H9 (cell line): ENCODE results near the gene GRK3. TPM values are rescaled to one million over a fixed set of nuclear protein-coding genes. Genes with fewer than 3 reads are reported as not detected.
A peak's percentile ranks its signal among the peaks of the same experiment; 100 is the strongest.

Source experiments
- DNase-seq: peaks from one replicate; pipeline ENCODE4 v3.0.0-alpha.2; 2017
- H2AFZ ChIP-seq: one replicate; pipeline ENCODE4 v1.6.1; 2013; ENCODE audit warnings: mild to moderate bottlenecking, low read length, control low read depth, moderate library complexity
- H2AK5ac ChIP-seq: 2 replicates; pipeline ENCODE4 v1.6.1; 2013; ENCODE audit warnings: low read length, control low read depth, mixed read lengths; ENCODE audit not compliant: insufficient read length
- H2BK120ac ChIP-seq: one replicate; pipeline ENCODE4 v1.6.1; 2013; ENCODE audit warnings: low read depth, mild to moderate bottlenecking, low read length, control low read depth, inconsistent platforms; ENCODE audit not compliant: poor library complexity, severe bottlenecking
- H2BK12ac ChIP-seq: 2 replicates; pipeline ENCODE4 v1.6.1; 2013; ENCODE audit warnings: low read length, control low read depth, mixed read lengths, low read depth; ENCODE audit not compliant: insufficient read length
- H2BK15ac ChIP-seq: 2 replicates; pipeline ENCODE4 v1.6.1; 2013; ENCODE audit warnings: low read depth, low read length, control low read depth
- H2BK20ac ChIP-seq: one replicate; pipeline ENCODE4 v1.6.1; 2013; ENCODE audit warnings: low read depth, mild to moderate bottlenecking, low read length, control low read depth, inconsistent platforms; ENCODE audit not compliant: poor library complexity, severe bottlenecking
- H2BK5ac ChIP-seq: 2 replicates; pipeline ENCODE4 v1.6.1; 2013; ENCODE audit warnings: low read length, control low read depth, mixed read lengths; ENCODE audit not compliant: insufficient read length
- H3K14ac ChIP-seq: 2 replicates; pipeline ENCODE4 v1.6.1; 2013; ENCODE audit warnings: low read length, control low read depth; ENCODE audit not compliant: insufficient read depth
- H3K18ac ChIP-seq: 2 replicates; pipeline ENCODE4 v1.6.1; 2013; ENCODE audit warnings: low read depth, mild to moderate bottlenecking, mixed read lengths, low read length, control low read depth; ENCODE audit not compliant: insufficient read length
- H3K23ac ChIP-seq: 2 replicates; pipeline ENCODE4 v1.6.1; 2013; ENCODE audit warnings: low read length, control low read depth, mixed read lengths, low read depth; ENCODE audit not compliant: insufficient read length
- H3K23me2 ChIP-seq: 2 replicates; pipeline ENCODE4 v1.6.1; 2013; ENCODE audit warnings: low read depth, mild to moderate bottlenecking, mixed read lengths, low read length, control low read depth; ENCODE audit not compliant: insufficient read length, poor library complexity, severe bottlenecking
- H3K27ac ChIP-seq: 2 replicates; pipeline ENCODE4 v1.5.1; 2013; ENCODE audit warnings: low read length, control low read depth, mixed read lengths, low read depth; ENCODE audit not compliant: insufficient read length
- H3K27me3 ChIP-seq: 2 replicates; pipeline ENCODE4 v1.6.1; 2013; ENCODE audit warnings: low read length, control low read depth, inconsistent platforms; ENCODE audit not compliant: insufficient read depth
- H3K4ac ChIP-seq: 2 replicates; pipeline ENCODE4 v1.6.1; 2013; ENCODE audit warnings: low read depth, mild to moderate bottlenecking, control low read depth, inconsistent platforms, low read length, moderate library complexity
- H3K4me1 ChIP-seq: 2 replicates; pipeline ENCODE4 v1.6.1; 2013; ENCODE audit warnings: low read length, control low read depth, inconsistent platforms; ENCODE audit not compliant: insufficient read depth
- H3K4me2 ChIP-seq: 2 replicates; pipeline ENCODE4 v1.6.1; 2013; ENCODE audit warnings: low read length, control low read depth, mixed read lengths; ENCODE audit not compliant: insufficient read length, insufficient read depth
- H3K56ac ChIP-seq: 2 replicates; pipeline ENCODE4 v1.6.1; 2013; ENCODE audit warnings: low read depth, mild to moderate bottlenecking, mixed read lengths, low read length, control low read depth; ENCODE audit not compliant: insufficient read length
- H3K79me1 ChIP-seq: 2 replicates; pipeline ENCODE4 v1.6.1; 2013; ENCODE audit warnings: low read depth, mild to moderate bottlenecking, moderate library complexity, low read length, control low read depth, inconsistent platforms; ENCODE audit not compliant: insufficient read depth, poor library complexity, severe bottlenecking
- H3K79me2 ChIP-seq: 2 replicates; pipeline ENCODE4 v1.6.1; 2013; ENCODE audit warnings: low read length, control low read depth, inconsistent platforms; ENCODE audit not compliant: insufficient read depth
- H3K9ac ChIP-seq: 2 replicates; pipeline ENCODE4 v1.6.1; 2013; ENCODE audit warnings: low read length, control low read depth, mixed read lengths; ENCODE audit not compliant: insufficient read length; ENCODE audit errors: extremely low read depth
- H3K9me3 ChIP-seq: one replicate; pipeline ENCODE4 v1.6.1; 2013; ENCODE audit warnings: low read depth, low read length, inconsistent platforms; ENCODE audit not compliant: control insufficient read depth
- H3T11ph ChIP-seq: one replicate; pipeline ENCODE4 v1.6.1; 2013; ENCODE audit warnings: mild to moderate bottlenecking, low read length, control low read depth, inconsistent platforms
- H4K20me1 ChIP-seq: one replicate; pipeline ENCODE4 v1.6.1; 2013; ENCODE audit not compliant: control insufficient read depth, insufficient read length, insufficient read depth
- H4K5ac ChIP-seq: 2 replicates; pipeline ENCODE4 v1.6.1; 2013; ENCODE audit warnings: low read depth, mild to moderate bottlenecking, mixed read lengths, low read length, control low read depth; ENCODE audit not compliant: insufficient read length
- H4K8ac ChIP-seq: replicated peaks from 2 replicates; pipeline ENCODE4 v1.6.1; 2013; ENCODE audit warnings: low read length, control low read depth, mixed read lengths, low read depth; ENCODE audit not compliant: insufficient read length
- H4K91ac ChIP-seq: 2 replicates; pipeline ENCODE4 v1.6.1; 2013; ENCODE audit warnings: low read depth, mild to moderate bottlenecking, moderate library complexity, mixed read lengths, low read length, control low read depth; ENCODE audit not compliant: insufficient read length
- H3K27ac Mint-ChIP-seq, 3 experiments: 2 replicates in 2 of 3; 3 replicates in 1 of 3; pipeline ENCODE4 v1.8.0; 2020 to 2021; ENCODE audit warnings: mixed read lengths in 3 of 3, mild to moderate bottlenecking in 1 of 3, moderate library complexity in 1 of 3
- H3K27me3 Mint-ChIP-seq: 2 replicates; pipeline ENCODE4 v1.8.0; 2021; ENCODE audit warnings: low read depth, mild to moderate bottlenecking, moderate library complexity, mixed read lengths
- H3K36me3 Mint-ChIP-seq, 3 experiments: 2 replicates in 2 of 3; 3 replicates in 1 of 3; pipeline ENCODE4 v1.8.0; 2020 to 2021; ENCODE audit warnings: low read depth in 3 of 3, mixed read lengths in 3 of 3; ENCODE audit not compliant: insufficient read depth in 1 of 3
- H3K4me1 Mint-ChIP-seq, 2 experiments: 2 replicates each; pipeline ENCODE4 v1.8.0; 2020; ENCODE audit warnings: mixed read lengths in 2 of 2
- H3K4me3 Mint-ChIP-seq, 2 experiments: 2 replicates in 1 of 2; 3 replicates in 1 of 2; pipeline ENCODE4 v1.8.0; 2020 to 2021; ENCODE audit warnings: mild to moderate bottlenecking in 2 of 2, mixed read lengths in 2 of 2, moderate library complexity in 1 of 2
- H3K9me3 Mint-ChIP-seq, 2 experiments: 2 replicates in 1 of 2; 3 replicates in 1 of 2; pipeline ENCODE4 v1.8.0; 2020; ENCODE audit warnings: mild to moderate bottlenecking in 2 of 2, mixed read lengths in 2 of 2, moderate library complexity in 1 of 2
- whole genome bisulfite sequencing: extraction: QIAGEN DNeasy Blood & Tissue Kit; methylation state at CpG from one replicate; pipeline ENCODE4 v1.1.7; 2013; ENCODE audit warnings: missing lambda C conversion rate, low lambda C conversion rate, mixed read lengths; ENCODE audit not compliant: insufficient read length; ENCODE audit errors: extremely low coverage; 5-methylcytosine and 5-hydroxymethylcytosine counted together
- total RNA-seq: library from RNA; stranded (reverse); gene quantifications from 2 replicates; pipeline ENCODE4 v1.2.1, GENCODE V29; 2021
- TF ChIP-seq, protein P1 (sequence below): fragments of 200-600 bp; sonication (generic); conservative IDR thresholded peaks from 3 replicates; pipeline ENCODE4 v1.8.0; 2021; ENCODE audit warnings: antibody characterized with exemption, mild to moderate bottlenecking

GRK3 gene
- total RNA-seq, 1 experiment from 2014 or later = 23.9 TPM

DNA sequence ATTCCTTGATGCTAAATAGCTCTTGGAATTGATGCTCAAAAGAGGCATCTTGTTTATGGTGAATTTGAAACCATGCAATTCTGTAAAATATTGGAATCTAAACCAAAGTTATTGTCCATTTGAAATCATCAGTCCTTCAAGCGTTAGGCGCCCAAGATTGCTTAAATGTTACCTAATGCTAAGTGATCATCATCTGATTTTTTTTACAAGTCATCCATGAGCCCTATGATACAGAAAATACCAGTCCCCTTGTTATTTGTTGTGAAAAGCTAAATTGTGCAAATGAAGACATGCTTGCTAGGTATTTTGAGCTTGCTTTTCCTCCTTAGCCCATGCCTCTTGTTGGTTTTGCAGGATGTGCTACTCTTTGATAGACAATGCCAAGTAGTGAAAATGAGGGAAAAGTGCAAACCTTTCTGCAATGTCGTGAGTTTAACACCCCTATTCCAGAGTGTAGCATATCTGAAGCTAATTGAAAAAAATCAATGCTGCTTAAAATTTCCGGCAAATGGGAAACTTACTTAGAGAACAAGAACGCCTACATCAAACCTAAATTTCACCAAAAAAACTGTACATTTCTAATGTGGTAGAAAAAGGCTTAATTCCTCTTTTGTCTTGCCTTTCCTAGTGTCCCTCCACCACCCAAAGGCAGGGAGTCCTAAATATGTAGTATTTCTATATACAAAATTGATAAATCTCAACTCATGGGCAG, 1.9 kb downstream of the GRK3 start:
- H4K20me1 ChIP-seq = no peaks in the 10 kb centered on the region
- Mint-ChIP-seq H3K27me3 (peaks cover 32% of the 10 kb centered on the region), H3K9me3 (no peaks in the 10 kb centered on the region), H3K4me1 (peaks cover 58 to 60% of the 10 kb centered on the region in 2 experiments), H3K27ac (no peak overlapping the region), H3K4me3 (peak overlapping the region; percentile 91 to 93), H3K36me3 (no peaks in the 10 kb centered on the region)
- H3K27ac ChIP-seq = no peak overlapping the region
- no peak for DNase-seq
- no peak overlapping the region for H2AFZ ChIP-seq
- no peak overlapping the region for H3K14ac ChIP-seq
- no peak overlapping the region for H2BK15ac ChIP-seq
- H3K4me2 ChIP-seq = no peak overlapping the region
- peaks cover 3% of the 10 kb centered on the region for H3K79me1 ChIP-seq
- H2AK5ac ChIP-seq = no peak overlapping the region
- H3T11ph ChIP-seq = no peak overlapping the region
- H2BK20ac ChIP-seq = no peak overlapping the region
- no peak overlapping the region for H2BK12ac ChIP-seq
- no peaks in the 10 kb centered on the region; the same call in 1 of the 2 replicates for H3K4me1 ChIP-seq
- H3K9ac ChIP-seq = no peak overlapping the region
- no peak overlapping the region for H3K23ac ChIP-seq
- H3K27me3 ChIP-seq = peaks cover 1% of the 10 kb centered on the region; the same call in 1 of the 2 replicates
- no peak overlapping the region for H3K4ac ChIP-seq
- peaks cover 15% of the 10 kb centered on the region for H3K23me2 ChIP-seq
- no peak overlapping the region for H2BK120ac ChIP-seq
- no peaks in the 10 kb centered on the region; the same call in 1 of the 2 replicates for H3K79me2 ChIP-seq
- no peak overlapping the region for H4K91ac ChIP-seq
- no peak overlapping the region for H3K56ac ChIP-seq
- no peak overlapping the region for H4K5ac ChIP-seq
- H2BK5ac ChIP-seq = no peak overlapping the region
- H3K9me3 ChIP-seq = no peaks in the 10 kb centered on the region
- no CpG with 5 or more reads among the region's 5 CpGs for WGBS
- H4K8ac ChIP-seq = no peak overlapping the region
- no peak overlapping the region for H3K18ac ChIP-seq
- TF ChIP-seq, protein P1, sequence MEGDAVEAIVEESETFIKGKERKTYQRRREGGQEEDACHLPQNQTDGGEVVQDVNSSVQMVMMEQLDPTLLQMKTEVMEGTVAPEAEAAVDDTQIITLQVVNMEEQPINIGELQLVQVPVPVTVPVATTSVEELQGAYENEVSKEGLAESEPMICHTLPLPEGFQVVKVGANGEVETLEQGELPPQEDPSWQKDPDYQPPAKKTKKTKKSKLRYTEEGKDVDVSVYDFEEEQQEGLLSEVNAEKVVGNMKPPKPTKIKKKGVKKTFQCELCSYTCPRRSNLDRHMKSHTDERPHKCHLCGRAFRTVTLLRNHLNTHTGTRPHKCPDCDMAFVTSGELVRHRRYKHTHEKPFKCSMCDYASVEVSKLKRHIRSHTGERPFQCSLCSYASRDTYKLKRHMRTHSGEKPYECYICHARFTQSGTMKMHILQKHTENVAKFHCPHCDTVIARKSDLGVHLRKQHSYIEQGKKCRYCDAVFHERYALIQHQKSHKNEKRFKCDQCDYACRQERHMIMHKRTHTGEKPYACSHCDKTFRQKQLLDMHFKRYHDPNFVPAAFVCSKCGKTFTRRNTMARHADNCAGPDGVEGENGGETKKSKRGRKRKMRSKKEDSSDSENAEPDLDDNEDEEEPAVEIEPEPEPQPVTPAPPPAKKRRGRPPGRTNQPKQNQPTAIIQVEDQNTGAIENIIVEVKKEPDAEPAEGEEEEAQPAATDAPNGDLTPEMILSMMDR = no peak
